Esophagus muscularis mucosa (tissue), 4 donors: Measurements from ENCODE around the gene KLHL29.
A peak's percentile ranks its signal among the peaks of the same experiment; 100 is the strongest.

ENCODE experiments used
- CTCF ChIP-seq, 3 experiments: fragments of 200-600 bp in 2 of 3; fragments of 450-650 bp in 1 of 3; sonication (generic) in 2 of 3; IDR thresholded peaks; one replicate each; pipeline ENCODE4 v1.5.1; 2017 to 2019; ENCODE audit warnings: antibody characterized with exemption in 3 of 3, mild to moderate bottlenecking in 2 of 3, moderate library complexity in 1 of 3
- EP300 ChIP-seq: sonication (generic); formaldehyde crosslinking; IDR thresholded peaks from one replicate; pipeline ENCODE4 v1.6.1; 2017; ENCODE audit warnings: antibody characterized with exemption
- POLR2A ChIP-seq: fragments of 450-650 bp; IDR thresholded peaks from one replicate; pipeline ENCODE4 v1.6.1; 2017; ENCODE audit warnings: antibody characterized with exemption, moderate library complexity, mild to moderate bottlenecking, low read depth
- POLR2AphosphoS5 ChIP-seq, 2 donors: sonication (generic); formaldehyde crosslinking; IDR thresholded peaks; one replicate each; pipeline ENCODE4 v1.6.1; 2017; ENCODE audit warnings: antibody characterized with exemption in 2 of 2

GRCh38 chr2:23617167-23617810 is 232.3 kb downstream of the KLHL29 start:
- TF ChIP-seq CTCF (IDR thresholded peaks at IDR 0.05) (peak; percentile 69 to 83 (median 77)), EP300 (peak; percentile 82), POLR2A (no peak), POLR2AphosphoS5 (IDR thresholded peaks at IDR 0.05) (peak; percentile 93 to 97)
